ENCODE measurements around the gene CSTB. TPM values are rescaled to one million over a fixed set of nuclear protein-coding genes. Genes with fewer than 3 reads are reported as not detected.

CSTB gene
- total and polyA plus RNA-seq, 2 donors (not counting 1 experiment from before 2014, with no cell fraction given), result 14.0 to 28.3 TPM

- H3K27ac Mint-ChIP-seq, result peak overlapping the region; percentile 56
- no peak overlapping the region for H3K4me3 Mint-ChIP-seq
These were observed 34.6 kb upstream of the CSTB start for GRCh38 chr21:43810505-43811261.

More at GRCh38 chr21:43810505-43811261, 34.6 kb upstream of the CSTB start:
- Histone ChIP-seq H3K4me2 (replicated peaks; ENCODE audit: low read depth, low read length, poor library complexity, severe bottlenecking) (peak overlapping the region; percentile 50), H3K27me3 (replicated peaks in 1 of 4; ENCODE audit: control extremely low read depth in 1 of 4, control insufficient read depth in 3 of 4, insufficient read depth in 4 of 4, low read length in 3 of 4) (peaks cover 0 to 25% (median 5%) of the 10 kb centered on the region in 4 experiments), H4K20me1 (ENCODE audit: control insufficient read depth, insufficient read depth, low read length, poor library complexity, severe bottlenecking) (peaks cover 48% of the 10 kb centered on the region), H3K4me3 (ENCODE audit: control extremely low read depth in 1 of 5, extremely low read depth in 1 of 5, insufficient read depth in 1 of 5, low read depth in 2 of 5, low read length in 4 of 5) (no peak overlapping the region), H3K9me3 (ENCODE audit: control extremely low read depth in 1 of 3, control insufficient read depth in 2 of 3, insufficient read depth in 1 of 3, low read length in 2 of 3) (peaks cover 0 to 6% (median 0%) of the 10 kb centered on the region in 3 donors), H3K4me1 (ENCODE audit: control insufficient read depth in 2 of 2, insufficient read depth in 2 of 2, low read length in 2 of 2) (peaks cover 21 to 33% of the 10 kb centered on the region in 2 donors), H2AFZ (ENCODE audit: insufficient read depth, low read depth, low read length, poor library complexity, severe bottlenecking) (no peak overlapping the region), H3K9ac (ENCODE audit: low read length) (no peak overlapping the region), H3K36me3 (replicated peaks in 1 of 2; ENCODE audit: control extremely low read depth in 1 of 2, control insufficient read depth in 1 of 2, extremely low read depth in 1 of 2, insufficient read depth in 2 of 2, low read length in 1 of 2) (no peaks in the 10 kb centered on the region), H3K79me2 (ENCODE audit: control insufficient read depth, insufficient read depth, low read length) (peaks cover 27% of the 10 kb centered on the region), H3K27ac (ENCODE audit: low read length in 2 of 2) (no peak overlapping the region)
- intact Hi-C loops (cut with micrococcal nuclease), result loop anchor here (1.0 to 10.0 kb wide), 3 partner anchors 129 to 674 kb away; no protein-coding TSS in a partner anchor
- WGBS (ENCODE audit: insufficient coverage), result 5% methylated on average over 13 of the region's 23 CpGs
- Mint-ChIP-seq H3K9me3 (ENCODE audit: insufficient read depth) (no peaks in the 10 kb centered on the region), H3K27me3 (peaks cover 7% of the 10 kb centered on the region), H3K4me1 (peaks cover 28% of the 10 kb centered on the region)
- peak; percentile 84 for DNase-seq
- ChIA-PET POLR2A (no interaction called here), CTCF (interaction anchor here (0.7 to 3.8 kb wide), 16 partner anchors 13 to 1318 kb away, joined by 3 to 46 read pairs (median 4); no protein-coding TSS in a partner anchor)
- ATAC-seq (ENCODE audit: low read depth), result peak; percentile 97
- TF ChIP-seq EZH2 (IDR thresholded peaks at IDR 0.05; ENCODE audit: borderline replicate concordance, insufficient read depth, low read depth, low read length, poor library complexity, severe bottlenecking), result no peak
- TF ChIP-seq, protein P1, sequence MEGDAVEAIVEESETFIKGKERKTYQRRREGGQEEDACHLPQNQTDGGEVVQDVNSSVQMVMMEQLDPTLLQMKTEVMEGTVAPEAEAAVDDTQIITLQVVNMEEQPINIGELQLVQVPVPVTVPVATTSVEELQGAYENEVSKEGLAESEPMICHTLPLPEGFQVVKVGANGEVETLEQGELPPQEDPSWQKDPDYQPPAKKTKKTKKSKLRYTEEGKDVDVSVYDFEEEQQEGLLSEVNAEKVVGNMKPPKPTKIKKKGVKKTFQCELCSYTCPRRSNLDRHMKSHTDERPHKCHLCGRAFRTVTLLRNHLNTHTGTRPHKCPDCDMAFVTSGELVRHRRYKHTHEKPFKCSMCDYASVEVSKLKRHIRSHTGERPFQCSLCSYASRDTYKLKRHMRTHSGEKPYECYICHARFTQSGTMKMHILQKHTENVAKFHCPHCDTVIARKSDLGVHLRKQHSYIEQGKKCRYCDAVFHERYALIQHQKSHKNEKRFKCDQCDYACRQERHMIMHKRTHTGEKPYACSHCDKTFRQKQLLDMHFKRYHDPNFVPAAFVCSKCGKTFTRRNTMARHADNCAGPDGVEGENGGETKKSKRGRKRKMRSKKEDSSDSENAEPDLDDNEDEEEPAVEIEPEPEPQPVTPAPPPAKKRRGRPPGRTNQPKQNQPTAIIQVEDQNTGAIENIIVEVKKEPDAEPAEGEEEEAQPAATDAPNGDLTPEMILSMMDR (IDR thresholded peaks at IDR 0.05), result peak; percentile 83

All from B cell (primary cell).